Mucosa of gallbladder (tissue), 1 donor: Measurements from ENCODE around the gene NOS2. TPM values are rescaled to one million over a fixed set of nuclear protein-coding genes. Genes with fewer than 3 reads are reported as not detected.

Experiments used
- DNase-seq: peaks from one replicate; pipeline ENCODE4 v3.0.0-alpha.2; 2020; ENCODE audit warnings: low spot score
- total RNA-seq: library from RNA; stranded (reverse); gene quantifications from one replicate; pipeline ENCODE4 v1.2.1, GENCODE V29; 2021
- donor health status: DM: no; HTN: no; CAD: no.

NOS2 gene
- total RNA-seq, 1 donor from 2014 or later, result 0.12 TPM

GRCh38 chr17:27721797-27722196 lies 78.5 kb downstream of the NOS2 start:
- no peak for DNase-seq

Other genes with a start within 250 kb of the NOS2 start
- gene LGALS9, start 169.3 kb downstream of the NOS2 start, total RNA-seq, result 103 TPM
- 6.6 TPM for gene LYRM9, start 92.8 kb upstream of the NOS2 start, total RNA-seq
- 35.7 TPM for gene NLK, start 242.1 kb upstream of the NOS2 start, total RNA-seq